Measurements from ENCODE around the gene BRD1.

- TF ChIP-seq CTCF (IDR thresholded peaks at IDR 0.05) (no peak), POLR2A (IDR thresholded peaks at IDR 0.05) (no peak), EP300 (IDR thresholded peaks at IDR 0.05) (no peak)
These were observed 45.7 kb upstream of the BRD1 start for GRCh38 chr22:49873228-49873940.
